DND-41 (cell line): ENCODE measurements around the gene ACER3.

Experiments
- ATAC-seq: fragments of 200-7000 bp; cut with Tn5 transposase; 3 replicates; pipeline ENCODE4 v1.9.1; 2021; ENCODE audit warnings: low read depth; ENCODE audit not compliant: insufficient read depth
- DNase-seq: peaks from one replicate; pipeline ENCODE4 v3.0.0-alpha.2; 2020
- H2AFZ ChIP-seq: 2 replicates; pipeline ENCODE4 v1.6.0; 2012; ENCODE audit warnings: low read depth, low read length
- H3K27ac ChIP-seq: 2 replicates; pipeline ENCODE4 v1.5.1; 2012; ENCODE audit warnings: low read length, inconsistent platforms
- H3K27me3 ChIP-seq: fragments of 200-600 bp; sonication (generic); 2 replicates; pipeline ENCODE4 v1.6.0; 2012; ENCODE audit warnings: low read length, mild to moderate bottlenecking, inconsistent platforms; ENCODE audit not compliant: insufficient read depth, poor library complexity
- H3K36me3 ChIP-seq: 2 replicates; pipeline ENCODE4 v1.5.1; 2012; ENCODE audit warnings: low read length, inconsistent platforms; ENCODE audit not compliant: insufficient read depth
- H3K4me1 ChIP-seq: 2 replicates; pipeline ENCODE4 v1.5.1; 2012; ENCODE audit warnings: mild to moderate bottlenecking, low read length; ENCODE audit not compliant: insufficient read depth
- H3K4me2 ChIP-seq: 2 replicates; pipeline ENCODE4 v1.6.0; 2012; ENCODE audit warnings: mild to moderate bottlenecking, moderate library complexity, low read length, inconsistent platforms; ENCODE audit not compliant: insufficient read depth
- H3K4me3 ChIP-seq, 2 experiments: fragments of 200-600 bp in 1 of 2; shearing (Covaris generic) in 1 of 2; 2 replicates each; pipeline ENCODE4 v1.5.1; 2012 to 2016; ENCODE audit warnings: inconsistent platforms in 2 of 2, low read length in 2 of 2, mild to moderate bottlenecking in 2 of 2, low read depth in 1 of 2, moderate library complexity in 1 of 2
- H3K79me2 ChIP-seq: 2 replicates; pipeline ENCODE4 v1.6.0; 2012; ENCODE audit warnings: low read length, inconsistent platforms; ENCODE audit not compliant: insufficient read depth
- H3K9ac ChIP-seq: 2 replicates; pipeline ENCODE4 v1.6.0; 2012; ENCODE audit warnings: low read depth, mild to moderate bottlenecking, inconsistent platforms, low read length, moderate library complexity
- H3K9me3 ChIP-seq: 2 replicates; pipeline ENCODE4 v1.5.1; 2012; ENCODE audit warnings: low read length, moderate library complexity, mild to moderate bottlenecking, inconsistent platforms; ENCODE audit not compliant: insufficient read depth, severe bottlenecking
- H4K20me1 ChIP-seq: 2 replicates; pipeline ENCODE4 v1.6.0; 2012; ENCODE audit warnings: low read length; ENCODE audit not compliant: insufficient read depth
- CTCF ChIP-seq: IDR thresholded peaks from 2 replicates; pipeline ENCODE4 v1.5.1; 2012; ENCODE audit warnings: borderline replicate concordance, low read length, moderate library complexity, mild to moderate bottlenecking; ENCODE audit not compliant: poor library complexity, severe bottlenecking; ENCODE audit errors: extremely low read depth
- EZH2 ChIP-seq: IDR thresholded peaks from 3 replicates; pipeline ENCODE4 v1.6.1; 2012; ENCODE audit warnings: borderline replicate concordance, low read depth, mild to moderate bottlenecking, moderate library complexity, low read length, inconsistent platforms; ENCODE audit not compliant: severe bottlenecking

The ACER3 gene

DNA sequence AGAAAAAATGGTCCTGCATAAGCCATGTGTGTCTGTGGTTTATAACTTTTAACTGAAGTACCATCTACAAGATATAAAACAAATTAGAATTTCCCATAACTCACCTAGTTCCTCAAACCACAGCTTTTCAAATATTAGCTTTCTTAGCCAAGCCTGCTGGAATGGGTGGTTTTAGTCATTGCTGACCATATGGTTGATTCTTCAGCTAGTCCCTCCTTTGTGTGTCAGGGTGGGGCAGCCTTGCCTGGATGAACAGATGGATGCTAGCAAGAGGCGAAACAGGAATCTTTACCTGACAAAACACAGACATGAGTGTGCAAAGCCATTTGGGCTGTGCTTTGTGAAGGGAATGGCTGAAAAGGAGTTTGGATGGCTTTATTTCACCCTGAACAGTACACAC lies 166.6 kb downstream of the ACER3 start:
- H3K4me1 ChIP-seq: no peaks in the 10 kb centered on the region
- H3K36me3 ChIP-seq: no peaks in the 10 kb centered on the region
- H4K20me1 ChIP-seq: no peaks in the 10 kb centered on the region
- no peak overlapping the region for H2AFZ ChIP-seq
- DNase-seq (no peak), ATAC-seq (no peak)
- no peaks in the 10 kb centered on the region for H3K27me3 ChIP-seq
- TF ChIP-seq CTCF: no peak
- TF ChIP-seq EZH2: no peak
- no peak overlapping the region for H3K4me2 ChIP-seq
- no peak overlapping the region for H3K27ac ChIP-seq
- no peaks in the 10 kb centered on the region for H3K9me3 ChIP-seq
- H3K4me3 ChIP-seq: no peak overlapping the region
- no peaks in the 10 kb centered on the region for H3K79me2 ChIP-seq
- no peak overlapping the region for H3K9ac ChIP-seq

DNA sequence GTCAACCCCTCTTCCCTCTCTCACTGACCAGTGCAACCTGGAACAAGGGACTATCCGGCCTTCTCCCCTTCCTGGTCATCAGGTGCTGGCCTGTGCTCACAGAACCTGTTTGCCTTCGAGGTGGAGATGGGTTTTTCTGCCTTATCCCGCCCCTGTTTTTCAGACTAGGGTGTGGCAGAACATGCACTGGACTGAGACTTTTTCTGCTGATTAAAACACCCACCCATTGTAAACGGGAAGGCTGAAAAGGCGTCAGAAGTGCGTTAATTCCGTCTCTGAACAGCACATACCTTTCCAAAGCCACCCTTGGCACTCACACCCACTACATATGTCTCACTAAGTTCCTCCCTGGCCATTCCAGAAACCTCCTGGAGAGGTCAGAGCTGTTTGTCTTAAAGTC lies 169.1 kb downstream of the ACER3 start:
- H3K4me2 ChIP-seq: no peak overlapping the region
- no peak overlapping the region for H2AFZ ChIP-seq
- no peak overlapping the region for H3K9ac ChIP-seq
- TF ChIP-seq EZH2 (no peak), CTCF (no peak)
- H3K4me1 ChIP-seq: no peaks in the 10 kb centered on the region
- ATAC-seq: no peak
- no peak for DNase-seq
- no peaks in the 10 kb centered on the region for H3K36me3 ChIP-seq
- H4K20me1 ChIP-seq: no peaks in the 10 kb centered on the region
- no peak overlapping the region for H3K27ac ChIP-seq
- H3K9me3 ChIP-seq: no peaks in the 10 kb centered on the region
- H3K4me3 ChIP-seq: no peak overlapping the region
- H3K27me3 ChIP-seq: no peaks in the 10 kb centered on the region
- no peaks in the 10 kb centered on the region for H3K79me2 ChIP-seq

DNA sequence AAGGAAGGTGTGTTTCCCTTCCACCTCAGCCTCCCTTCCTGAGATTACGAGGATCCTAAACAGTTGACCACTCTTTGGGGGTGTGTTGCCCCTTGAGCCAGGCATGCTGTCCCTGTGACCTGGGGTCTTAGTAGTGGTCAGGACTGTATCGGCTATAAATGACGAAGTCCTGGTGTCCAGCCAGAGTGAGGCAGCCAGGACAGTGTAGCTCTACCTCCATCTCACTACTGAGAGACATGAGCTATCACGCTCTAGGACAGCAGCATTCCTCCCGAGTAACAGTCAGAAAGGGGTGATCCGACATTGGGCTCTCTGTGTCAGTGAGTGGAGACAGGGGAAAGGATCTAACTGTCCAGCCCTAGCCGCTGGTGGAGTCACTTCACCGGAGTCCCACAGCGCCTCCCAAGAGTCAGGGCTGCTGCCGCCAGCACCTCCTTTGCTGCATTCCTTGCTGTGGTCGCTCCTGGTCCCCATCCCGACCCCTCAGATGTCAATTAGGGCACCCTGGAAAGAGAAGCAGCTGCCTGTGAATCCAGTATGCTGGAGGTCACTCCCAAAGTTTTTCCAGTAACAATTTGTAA lies 170.2 kb downstream of the ACER3 start:
- no peaks in the 10 kb centered on the region for H3K79me2 ChIP-seq
- no peaks in the 10 kb centered on the region for H3K27me3 ChIP-seq
- TF ChIP-seq CTCF (no peak), EZH2 (no peak)
- H3K4me2 ChIP-seq: no peak overlapping the region
- H2AFZ ChIP-seq: no peak overlapping the region
- H3K9me3 ChIP-seq: no peaks in the 10 kb centered on the region
- DNase-seq (no peak), ATAC-seq (no peak)
- H3K4me3 ChIP-seq: no peak overlapping the region
- no peak overlapping the region for H3K27ac ChIP-seq
- H3K36me3 ChIP-seq: no peaks in the 10 kb centered on the region
- no peak overlapping the region for H3K9ac ChIP-seq
- H3K4me1 ChIP-seq: no peaks in the 10 kb centered on the region
- H4K20me1 ChIP-seq: no peaks in the 10 kb centered on the region

DNA sequence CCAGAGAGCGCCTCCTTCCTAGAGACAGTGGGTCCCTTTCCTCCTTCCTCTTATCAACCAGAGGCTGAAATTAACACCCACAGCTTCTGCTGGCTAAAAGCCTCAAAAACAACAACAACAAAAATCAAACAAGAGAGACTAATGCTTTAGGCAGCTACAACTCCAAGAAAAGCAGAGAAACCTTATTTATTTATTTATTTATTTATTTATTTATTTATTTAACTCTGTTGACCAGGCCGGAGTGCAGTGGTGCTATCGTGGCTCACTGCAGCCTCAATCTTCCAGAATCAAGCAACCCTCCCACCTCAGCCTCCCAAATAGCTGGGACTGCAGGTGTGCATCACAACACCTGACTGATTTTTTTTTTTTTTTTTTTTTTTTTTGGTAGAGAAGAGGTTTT lies 170.9 kb downstream of the ACER3 start:
- TF ChIP-seq EZH2: no peak
- no peak for TF ChIP-seq CTCF
- Histone ChIP-seq H3K27me3 (no peaks in the 10 kb centered on the region), H3K4me3 (no peak overlapping the region), H3K79me2 (no peaks in the 10 kb centered on the region), H3K27ac (no peak overlapping the region), H3K36me3 (no peaks in the 10 kb centered on the region), H3K4me1 (no peaks in the 10 kb centered on the region), H4K20me1 (no peaks in the 10 kb centered on the region), H2AFZ (no peak overlapping the region), H3K9me3 (no peaks in the 10 kb centered on the region), H3K4me2 (no peak overlapping the region), H3K9ac (no peak overlapping the region)
- DNase-seq (no peak), ATAC-seq (no peak)
